Measurements from ENCODE around the gene CSAG1.
"Not testable (repeated sequence)": the region's sequence is repeated elsewhere in the genome, so short reads cannot be mapped to it uniquely, and the experiment has no call there.

GRCh38 chrX:152758918-152759317 lies 25.4 kb upstream of the CSAG1 start, which contains the start of gene CSAG3:
- TF ChIP-seq REST (IDR thresholded peaks at IDR 0.05; ENCODE audit: insufficient read depth in 1 of 2, low read depth in 2 of 2, low read length in 1 of 2); CTCF (IDR thresholded peaks at IDR 0.05); POLR2AphosphoS5 (IDR thresholded peaks at IDR 0.05; ENCODE audit: low read depth, low read length); SIN3A (IDR thresholded peaks at IDR 0.05; ENCODE audit: borderline replicate concordance, insufficient read depth, low read depth, low read length); TCF7L2 (IDR thresholded peaks at IDR 0.05; ENCODE audit: low read depth, low read length): not testable (repeated sequence)

Measured in Panc1 (cell line).